Neural cell (in vitro differentiated cells): ENCODE measurements around the gene PRKCQ. TPM values are rescaled to one million over a fixed set of nuclear protein-coding genes. Genes with fewer than 3 reads are reported as not detected.

Experiments
- H2AFZ ChIP-seq: fragments of 200-600, 300-800 bp; sonication (generic), shearing (Covaris generic); 2 replicates; pipeline ENCODE4 v1.6.0; 2014; ENCODE audit warnings: low read depth, mild to moderate bottlenecking, antibody characterized with exemption, low read length, moderate library complexity
- H3F3A ChIP-seq: fragments of 200-600 bp; shearing (Covaris generic); 2 replicates; pipeline ENCODE4 v1.6.1; 2016; ENCODE audit warnings: mild to moderate bottlenecking, moderate library complexity, mixed read lengths, antibody characterized with exemption, low read length; ENCODE audit not compliant: insufficient read depth, poor library complexity, severe bottlenecking
- H3K27ac ChIP-seq: fragments of 200-600, 300-800 bp; sonication (generic), shearing (Covaris generic); 2 replicates; pipeline ENCODE4 v1.5.1; 2014; ENCODE audit warnings: mild to moderate bottlenecking, low read length, moderate library complexity
- H3K27me3 ChIP-seq: fragments of 300-800, 200-600 bp; sonication (generic), shearing (Covaris generic); 2 replicates; pipeline ENCODE4 v1.6.0; 2014; ENCODE audit warnings: mild to moderate bottlenecking, low read depth, low read length, moderate library complexity; ENCODE audit not compliant: insufficient read depth
- H3K36me3 ChIP-seq: fragments of 300-800, 200-600 bp; sonication (generic), shearing (Covaris generic); 2 replicates; pipeline ENCODE4 v1.5.1; 2014; ENCODE audit warnings: mild to moderate bottlenecking, antibody characterized with exemption, low read length, moderate library complexity; ENCODE audit not compliant: insufficient read depth
- H3K4me2 ChIP-seq: fragments of 300-800, 200-600 bp; sonication (generic), shearing (Covaris generic); 2 replicates; pipeline ENCODE4 v1.6.0; 2014; ENCODE audit warnings: mild to moderate bottlenecking, low read length
- H3K4me3 ChIP-seq: fragments of 300-800, 200-600 bp; sonication (generic), shearing (Covaris generic); 2 replicates; pipeline ENCODE4 v1.5.1; 2014; ENCODE audit warnings: mild to moderate bottlenecking, low read length, moderate library complexity
- H3K79me2 ChIP-seq: fragments of 200-600 bp; shearing (Covaris generic); replicated peaks from 2 replicates; pipeline ENCODE4 v1.6.0; 2014; ENCODE audit warnings: mild to moderate bottlenecking, low read length, moderate library complexity; ENCODE audit not compliant: insufficient read depth
- H3K9ac ChIP-seq: fragments of 300-800, 200-600 bp; sonication (generic), shearing (Covaris generic); 2 replicates; pipeline ENCODE4 v1.6.1; 2016; ENCODE audit warnings: mild to moderate bottlenecking, low read length, mixed read lengths
- H3K9me2 ChIP-seq: fragments of 200-600 bp; shearing (Covaris generic); 2 replicates; pipeline ENCODE4 v1.6.1; 2016; ENCODE audit warnings: mild to moderate bottlenecking, low read length, mixed read lengths; ENCODE audit not compliant: insufficient read depth
- H3K9me3 ChIP-seq: fragments of 200-600, 300-800 bp; sonication (generic), shearing (Covaris generic); 2 replicates; pipeline ENCODE4 v1.6.1; 2016; ENCODE audit warnings: mild to moderate bottlenecking, mixed run types, low read length, moderate library complexity, mixed read lengths
- H4K20me1 ChIP-seq: fragments of 200-600 bp; shearing (Covaris generic); 2 replicates; pipeline ENCODE4 v1.6.1; 2016; ENCODE audit warnings: mild to moderate bottlenecking, mixed run types; ENCODE audit not compliant: insufficient read depth
- EP300 ChIP-seq: fragments of 450-650 bp; conservative IDR thresholded peaks from 2 replicates; pipeline ENCODE4 v1.6.1; 2014; ENCODE audit warnings: antibody characterized with exemption, mild to moderate bottlenecking, moderate library complexity; ENCODE audit not compliant: poor library complexity, severe bottlenecking
- EZH2 ChIP-seq: fragments of 200-600, 300-800 bp; shearing (Covaris generic), sonication (generic); IDR thresholded peaks from 2 replicates; pipeline ENCODE4 v1.6.1; 2014; ENCODE audit warnings: antibody characterized with exemption, low read length, borderline replicate concordance, mild to moderate bottlenecking; ENCODE audit not compliant: insufficient read depth, poor library complexity, severe bottlenecking
- MXI1 ChIP-seq: fragments of 450-650 bp; conservative IDR thresholded peaks from 2 replicates; pipeline ENCODE4 v1.6.1; 2014; ENCODE audit warnings: antibody characterized with exemption, mild to moderate bottlenecking; ENCODE audit not compliant: poor library complexity, severe bottlenecking
- POLR2AphosphoS5 ChIP-seq: IDR thresholded peaks from 2 replicates; pipeline ENCODE4 v1.6.1; 2012
- RAD21 ChIP-seq: fragments of 450-650 bp; conservative IDR thresholded peaks from 2 replicates; pipeline ENCODE4 v1.6.1; 2014; ENCODE audit warnings: antibody characterized with exemption, mild to moderate bottlenecking, moderate library complexity
- SMC3 ChIP-seq: fragments of 450-650 bp; conservative IDR thresholded peaks from 2 replicates; pipeline ENCODE4 v1.6.1; 2014; ENCODE audit warnings: antibody characterized with exemption, mild to moderate bottlenecking, moderate library complexity; ENCODE audit not compliant: poor library complexity
- TAF1 ChIP-seq: IDR thresholded peaks from 2 replicates; pipeline ENCODE4 v1.6.1; 2012; ENCODE audit warnings: low read depth
- polyA plus RNA-seq: library from polyadenylated mRNA; depleted of rRNA; stranded (reverse); fragments of >200 nt; gene quantifications from 2 replicates; pipeline ENCODE4 v1.2.3, GENCODE V29; 2014
- TF ChIP-seq, protein P1 (sequence below): fragments of 450-650 bp; IDR thresholded peaks from 2 replicates; pipeline ENCODE4 v1.5.1; 2014; ENCODE audit warnings: antibody characterized with exemption, mild to moderate bottlenecking, moderate library complexity; ENCODE audit not compliant: poor library complexity, severe bottlenecking
- TF ChIP-seq, protein P2 (sequence below): IDR thresholded peaks from 2 replicates; pipeline ENCODE4 v1.6.1; 2012; ENCODE audit warnings: borderline replicate concordance

The PRKCQ gene
- polyA plus RNA-seq, 1 donor from 2014 or later, result 0.61 TPM

DNA sequence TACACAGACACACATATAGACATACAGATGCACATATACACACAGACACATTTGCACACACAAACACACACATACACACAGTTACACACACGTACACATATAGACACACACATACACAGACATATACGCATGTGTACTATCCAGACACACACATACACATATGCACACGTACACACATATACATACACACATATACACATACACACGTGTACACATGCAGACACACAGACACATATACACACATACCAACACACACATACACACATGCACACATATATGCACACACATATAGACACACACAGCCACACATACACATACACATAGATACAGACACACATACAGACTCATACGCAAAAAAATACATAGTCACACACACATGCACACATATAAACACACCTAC is 193.1 kb downstream of the PRKCQ start:
- H3K79me2 ChIP-seq, result no peaks in the 10 kb centered on the region
- H3K27ac ChIP-seq, result no peak overlapping the region
- no peak overlapping the region for H3K4me2 ChIP-seq
- no peak overlapping the region for H2AFZ ChIP-seq
- H3K9ac ChIP-seq, result no peak overlapping the region
- H3K4me3 ChIP-seq, result no peak overlapping the region
- no peaks in the 10 kb centered on the region for H3F3A ChIP-seq
- no peaks in the 10 kb centered on the region for H3K27me3 ChIP-seq
- H3K9me2 ChIP-seq, result no peaks in the 10 kb centered on the region
- no peaks in the 10 kb centered on the region for H3K36me3 ChIP-seq
- no peaks in the 10 kb centered on the region for H3K9me3 ChIP-seq
- TF ChIP-seq EZH2, result no peak
- no peak for TF ChIP-seq SMC3
- no peak for TF ChIP-seq MXI1
- TF ChIP-seq, protein P1, sequence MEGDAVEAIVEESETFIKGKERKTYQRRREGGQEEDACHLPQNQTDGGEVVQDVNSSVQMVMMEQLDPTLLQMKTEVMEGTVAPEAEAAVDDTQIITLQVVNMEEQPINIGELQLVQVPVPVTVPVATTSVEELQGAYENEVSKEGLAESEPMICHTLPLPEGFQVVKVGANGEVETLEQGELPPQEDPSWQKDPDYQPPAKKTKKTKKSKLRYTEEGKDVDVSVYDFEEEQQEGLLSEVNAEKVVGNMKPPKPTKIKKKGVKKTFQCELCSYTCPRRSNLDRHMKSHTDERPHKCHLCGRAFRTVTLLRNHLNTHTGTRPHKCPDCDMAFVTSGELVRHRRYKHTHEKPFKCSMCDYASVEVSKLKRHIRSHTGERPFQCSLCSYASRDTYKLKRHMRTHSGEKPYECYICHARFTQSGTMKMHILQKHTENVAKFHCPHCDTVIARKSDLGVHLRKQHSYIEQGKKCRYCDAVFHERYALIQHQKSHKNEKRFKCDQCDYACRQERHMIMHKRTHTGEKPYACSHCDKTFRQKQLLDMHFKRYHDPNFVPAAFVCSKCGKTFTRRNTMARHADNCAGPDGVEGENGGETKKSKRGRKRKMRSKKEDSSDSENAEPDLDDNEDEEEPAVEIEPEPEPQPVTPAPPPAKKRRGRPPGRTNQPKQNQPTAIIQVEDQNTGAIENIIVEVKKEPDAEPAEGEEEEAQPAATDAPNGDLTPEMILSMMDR, result no peak
- TF ChIP-seq EP300, result no peak
- TF ChIP-seq, protein P2, sequence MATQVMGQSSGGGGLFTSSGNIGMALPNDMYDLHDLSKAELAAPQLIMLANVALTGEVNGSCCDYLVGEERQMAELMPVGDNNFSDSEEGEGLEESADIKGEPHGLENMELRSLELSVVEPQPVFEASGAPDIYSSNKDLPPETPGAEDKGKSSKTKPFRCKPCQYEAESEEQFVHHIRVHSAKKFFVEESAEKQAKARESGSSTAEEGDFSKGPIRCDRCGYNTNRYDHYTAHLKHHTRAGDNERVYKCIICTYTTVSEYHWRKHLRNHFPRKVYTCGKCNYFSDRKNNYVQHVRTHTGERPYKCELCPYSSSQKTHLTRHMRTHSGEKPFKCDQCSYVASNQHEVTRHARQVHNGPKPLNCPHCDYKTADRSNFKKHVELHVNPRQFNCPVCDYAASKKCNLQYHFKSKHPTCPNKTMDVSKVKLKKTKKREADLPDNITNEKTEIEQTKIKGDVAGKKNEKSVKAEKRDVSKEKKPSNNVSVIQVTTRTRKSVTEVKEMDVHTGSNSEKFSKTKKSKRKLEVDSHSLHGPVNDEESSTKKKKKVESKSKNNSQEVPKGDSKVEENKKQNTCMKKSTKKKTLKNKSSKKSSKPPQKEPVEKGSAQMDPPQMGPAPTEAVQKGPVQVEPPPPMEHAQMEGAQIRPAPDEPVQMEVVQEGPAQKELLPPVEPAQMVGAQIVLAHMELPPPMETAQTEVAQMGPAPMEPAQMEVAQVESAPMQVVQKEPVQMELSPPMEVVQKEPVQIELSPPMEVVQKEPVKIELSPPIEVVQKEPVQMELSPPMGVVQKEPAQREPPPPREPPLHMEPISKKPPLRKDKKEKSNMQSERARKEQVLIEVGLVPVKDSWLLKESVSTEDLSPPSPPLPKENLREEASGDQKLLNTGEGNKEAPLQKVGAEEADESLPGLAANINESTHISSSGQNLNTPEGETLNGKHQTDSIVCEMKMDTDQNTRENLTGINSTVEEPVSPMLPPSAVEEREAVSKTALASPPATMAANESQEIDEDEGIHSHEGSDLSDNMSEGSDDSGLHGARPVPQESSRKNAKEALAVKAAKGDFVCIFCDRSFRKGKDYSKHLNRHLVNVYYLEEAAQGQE, result no peak
- no peak for TF ChIP-seq POLR2AphosphoS5
- TF ChIP-seq RAD21, result no peak
- TF ChIP-seq TAF1, result no peak
- H4K20me1 ChIP-seq, result no peaks in the 10 kb centered on the region

DNA sequence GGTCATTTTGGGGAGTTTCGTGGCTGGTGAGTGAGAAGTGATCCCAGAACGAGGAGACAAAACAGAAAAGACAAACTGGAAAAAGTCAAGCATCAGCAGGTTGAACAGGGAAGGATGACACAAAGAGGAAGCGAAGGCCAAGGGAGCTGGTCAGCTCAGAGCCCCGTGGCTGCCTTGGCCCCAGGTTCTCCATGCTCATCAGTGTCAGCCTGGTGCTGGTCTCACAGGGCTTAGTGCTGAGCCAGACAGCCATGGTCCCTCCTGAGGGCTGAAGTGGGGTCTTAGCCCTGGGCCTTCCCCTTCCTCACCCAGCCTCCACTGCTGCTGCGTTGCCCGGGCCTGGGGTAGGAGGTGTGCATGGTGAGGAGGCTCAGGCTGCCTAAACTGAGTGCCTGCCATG is 193.7 kb downstream of the PRKCQ start:
- H3K9ac ChIP-seq, result no peak overlapping the region
- H3K9me3 ChIP-seq, result no peaks in the 10 kb centered on the region
- no peak overlapping the region for H3K27ac ChIP-seq
- no peaks in the 10 kb centered on the region for H3F3A ChIP-seq
- no peak overlapping the region for H3K4me3 ChIP-seq
- H4K20me1 ChIP-seq, result no peaks in the 10 kb centered on the region
- no peaks in the 10 kb centered on the region for H3K79me2 ChIP-seq
- TF ChIP-seq RAD21 (no peak), TAF1 (no peak), EP300 (no peak), SMC3 (no peak), MXI1 (no peak), POLR2AphosphoS5 (no peak), EZH2 (no peak)
- TF ChIP-seq, protein P1, result no peak
- TF ChIP-seq, protein P2, result no peak
- H3K36me3 ChIP-seq, result no peaks in the 10 kb centered on the region
- H3K9me2 ChIP-seq, result no peaks in the 10 kb centered on the region
- no peak overlapping the region for H2AFZ ChIP-seq
- H3K27me3 ChIP-seq, result no peaks in the 10 kb centered on the region
- H3K4me2 ChIP-seq, result no peak overlapping the region
